Esophagus (tissue), 2 donors: ENCODE data around the gene APLP2. TPM values are rescaled to one million over a fixed set of nuclear protein-coding genes. Genes with fewer than 3 reads are reported as not detected.

Experiments used
- H3K27ac ChIP-seq, 2 donors: one replicate each; pipeline ENCODE4 v1.5.1; 2013; ENCODE audit warnings: low read depth in 2 of 2, mild to moderate bottlenecking in 2 of 2, inconsistent platforms in 1 of 2, low read length in 1 of 2, moderate library complexity in 1 of 2
- H3K27me3 ChIP-seq, 2 donors: one replicate each; pipeline ENCODE4 v1.6.1; 2013; ENCODE audit warnings: low read length in 2 of 2, control low read depth in 1 of 2, mild to moderate bottlenecking in 1 of 2; ENCODE audit not compliant: insufficient read depth in 2 of 2, control insufficient read depth in 1 of 2
- H3K36me3 ChIP-seq, 2 donors: one replicate each; pipeline ENCODE4 v1.6.1; 2013; ENCODE audit warnings: low read length in 1 of 2; ENCODE audit not compliant: control insufficient read depth in 2 of 2, insufficient read depth in 2 of 2
- H3K4me1 ChIP-seq, 2 donors: one replicate each; pipeline ENCODE4 v1.6.1; 2013; ENCODE audit warnings: low read length in 1 of 2; ENCODE audit not compliant: control insufficient read depth in 2 of 2, insufficient read depth in 2 of 2
- H3K4me3 ChIP-seq, 2 donors: one replicate each; pipeline ENCODE4 v1.5.1; 2013; ENCODE audit warnings: low read length in 2 of 2, mild to moderate bottlenecking in 2 of 2, low read depth in 1 of 2, moderate library complexity in 1 of 2
- H3K9me3 ChIP-seq, 2 donors: one replicate each; pipeline ENCODE4 v1.6.1; 2013; ENCODE audit warnings: mild to moderate bottlenecking in 2 of 2, low read depth in 1 of 2, low read length in 1 of 2, moderate library complexity in 1 of 2; ENCODE audit not compliant: control insufficient read depth in 2 of 2, insufficient read depth in 1 of 2
- WGBS, 2 donors: extraction: QIAGEN DNeasy Blood & Tissue Kit; methylation state at CpG; one replicate each; pipeline ENCODE4 v1.1.7; 2013; 5-methylcytosine and 5-hydroxymethylcytosine counted together
- polyA plus RNA-seq, 2 donors: library from polyadenylated mRNA; stranded (reverse); fragments of 200-250 nt; gene quantifications; one replicate each; pipeline ENCODE4 v1.2.3, GENCODE V29; 2013
- donor health status: healthy with polysubstance abuse.
- donor health status: Bipolar disorder and iron deficiency.

Gene APLP2
- polyA plus RNA-seq, 2 donors, result 48.9 to 80.5 TPM

GRCh38 chr11:130096042-130096441, 26.3 kb downstream of the APLP2 start:
- Histone ChIP-seq H3K36me3 (no peaks in the 10 kb centered on the region), H3K4me3 (no peak overlapping the region), H3K4me1 (peaks cover 0 to 6% of the 10 kb centered on the region in 2 donors), H3K9me3 (no peaks in the 10 kb centered on the region), H3K27me3 (no peaks in the 10 kb centered on the region), H3K27ac (no peak overlapping the region)
- 94 to 97% methylated on average over 2 of the region's 2 CpGs for WGBS, 2 donors

GRCh38 chr11:130096823-130097222, 27.1 kb downstream of the APLP2 start:
- H3K27ac ChIP-seq, result no peak overlapping the region
- H3K36me3 ChIP-seq, result no peaks in the 10 kb centered on the region
- peaks cover 0 to 6% of the 10 kb centered on the region in 2 donors for H3K4me1 ChIP-seq
- 68 to 76% methylated on average over 2 of the region's 2 CpGs for WGBS, 2 donors
- no peaks in the 10 kb centered on the region for H3K27me3 ChIP-seq
- no peaks in the 10 kb centered on the region for H3K9me3 ChIP-seq
- H3K4me3 ChIP-seq, result no peak overlapping the region

DNA sequence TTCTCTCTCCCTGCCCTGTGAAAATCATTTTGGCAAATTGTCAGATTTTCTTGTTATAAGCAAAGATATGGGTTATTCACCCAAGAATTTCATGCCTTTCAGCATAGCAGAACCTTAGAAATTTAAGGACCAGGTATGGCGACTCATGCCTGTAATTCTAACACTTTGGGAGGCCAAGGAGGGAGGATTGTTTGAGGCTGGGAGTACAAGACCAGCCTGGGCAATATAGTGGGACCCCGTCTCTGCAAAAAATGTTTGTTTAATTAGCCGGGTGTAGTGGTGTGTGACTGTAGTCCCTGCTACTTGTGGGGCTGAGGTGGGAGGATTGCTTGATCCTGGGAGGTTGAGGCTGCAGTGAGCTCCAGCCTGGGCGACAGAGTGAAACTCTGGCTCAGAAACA, 27.6 kb downstream of the APLP2 start:
- Histone ChIP-seq H3K9me3 (no peaks in the 10 kb centered on the region), H3K36me3 (no peaks in the 10 kb centered on the region), H3K4me1 (peaks cover 2 to 6% of the 10 kb centered on the region in 2 donors), H3K27ac (no peak overlapping the region), H3K27me3 (no peaks in the 10 kb centered on the region), H3K4me3 (no peak overlapping the region)
- 94 to 97% methylated on average over 4 of the region's 4 CpGs for WGBS, 2 donors

- WGBS, 2 donors, result 32 to 39% methylated on average over 2 of the region's 2 CpGs
- peaks cover 5 to 8% of the 10 kb centered on the region in 2 donors for H3K4me1 ChIP-seq
- H3K27ac ChIP-seq, result no peak overlapping the region
- no peaks in the 10 kb centered on the region for H3K36me3 ChIP-seq
- no peaks in the 10 kb centered on the region for H3K27me3 ChIP-seq
- H3K9me3 ChIP-seq, result no peaks in the 10 kb centered on the region
- H3K4me3 ChIP-seq, result no peak overlapping the region
These were observed 29.7 kb downstream of the APLP2 start for GRCh38 chr11:130099356-130099755.

- Histone ChIP-seq H3K4me1 (peaks cover 5 to 8% of the 10 kb centered on the region in 2 donors), H3K9me3 (no peaks in the 10 kb centered on the region), H3K27ac (no peak overlapping the region), H3K4me3 (no peak overlapping the region), H3K27me3 (no peaks in the 10 kb centered on the region), H3K36me3 (no peaks in the 10 kb centered on the region)
- 84 to 87% methylated on average over 5 of the region's 5 CpGs for WGBS, 2 donors
These were observed 30.8 kb downstream of the APLP2 start for GRCh38 chr11:130100381-130101095.

GRCh38 chr11:130101661-130102060, 32.0 kb downstream of the APLP2 start:
- peaks cover 2 to 5% of the 10 kb centered on the region in 2 donors for H3K4me1 ChIP-seq
- H3K27me3 ChIP-seq, result no peaks in the 10 kb centered on the region
- no peaks in the 10 kb centered on the region for H3K9me3 ChIP-seq
- no peak overlapping the region for H3K4me3 ChIP-seq
- H3K27ac ChIP-seq, result no peak overlapping the region
- 77 to 84% methylated on average over 5 of the region's 5 CpGs for WGBS, 2 donors
- no peaks in the 10 kb centered on the region for H3K36me3 ChIP-seq

GRCh38 chr11:130102301-130103249, 32.9 kb downstream of the APLP2 start:
- H3K4me1 ChIP-seq, result peaks cover 2 to 5% of the 10 kb centered on the region in 2 donors
- no peaks in the 10 kb centered on the region for H3K27me3 ChIP-seq
- H3K4me3 ChIP-seq, result no peak overlapping the region
- 85 to 89% methylated on average over 9 of the region's 9 CpGs for WGBS, 2 donors
- no peaks in the 10 kb centered on the region for H3K9me3 ChIP-seq
- H3K27ac ChIP-seq, result no peak overlapping the region
- no peaks in the 10 kb centered on the region for H3K36me3 ChIP-seq

GRCh38 chr11:130103296-130103814, 33.7 kb downstream of the APLP2 start:
- 64% methylated on average over 5 of the region's 5 CpGs for WGBS, 2 donors
- Histone ChIP-seq H3K9me3 (no peaks in the 10 kb centered on the region), H3K36me3 (no peaks in the 10 kb centered on the region), H3K27ac (no peak overlapping the region), H3K27me3 (no peaks in the 10 kb centered on the region), H3K4me1 (peaks cover 2 to 5% of the 10 kb centered on the region in 2 donors), H3K4me3 (no peak overlapping the region)

GRCh38 chr11:130106381-130106780, 36.7 kb downstream of the APLP2 start:
- Histone ChIP-seq H3K27ac (no peak overlapping the region), H3K9me3 (no peaks in the 10 kb centered on the region), H3K27me3 (no peaks in the 10 kb centered on the region), H3K4me1 (peaks cover 2 to 5% of the 10 kb centered on the region in 2 donors), H3K36me3 (peaks cover 4 to 5% of the 10 kb centered on the region in 2 donors), H3K4me3 (no peak overlapping the region)
- WGBS, 2 donors, result 89 to 92% methylated on average over 5 of the region's 5 CpGs
